ENCODE measurements around the gene PNMA6E. TPM values are rescaled to one million over a fixed set of nuclear protein-coding genes. Genes with fewer than 3 reads are reported as not detected.

Gene PNMA6E
- total RNA-seq, 3 donors from 2014 or later, result not detected

DNA sequence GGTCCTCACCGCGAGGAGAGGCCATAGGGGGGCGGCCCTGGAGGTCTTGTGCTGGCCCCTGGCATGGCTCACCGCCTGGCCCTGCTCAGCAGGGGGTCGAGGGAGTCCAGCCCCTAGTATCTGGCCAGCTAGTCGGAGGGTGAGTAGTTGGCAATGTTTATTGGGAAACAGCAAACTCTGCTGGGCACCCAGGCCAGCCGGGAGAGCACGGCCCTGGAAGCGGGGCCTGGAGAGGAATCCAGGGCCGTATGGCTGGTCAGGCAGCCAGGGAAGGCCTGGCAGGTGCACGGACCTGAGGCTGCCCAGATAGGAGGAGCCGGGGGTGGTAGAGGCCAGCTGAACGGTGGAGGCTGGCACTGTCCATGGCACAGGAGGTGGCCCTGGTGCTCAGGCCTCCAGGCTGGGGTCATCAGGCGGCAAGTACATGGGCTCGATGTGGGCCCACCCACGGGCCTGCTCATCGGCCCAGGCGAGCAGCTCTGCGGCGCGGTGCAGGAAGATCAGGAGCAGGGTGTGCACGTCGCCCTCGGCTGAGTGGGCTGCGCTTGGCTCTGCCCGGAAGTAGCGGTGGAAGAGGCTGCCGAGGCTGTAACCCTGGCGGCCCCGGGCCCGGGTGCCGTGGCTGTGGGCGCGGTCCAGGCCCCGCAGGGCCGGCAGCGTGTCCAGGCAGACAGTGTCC, 43.3 kb upstream of the PNMA6E start:
- Histone ChIP-seq H3K27me3 (peaks cover 0 to 17% of the 10 kb centered on the region in 2 donors), H3K36me3 (no peaks in the 10 kb centered on the region), H3K4me1 (no peaks in the 10 kb centered on the region), H3K27ac (no peak overlapping the region), H3K9me3 (peaks cover 0 to 9% of the 10 kb centered on the region in 2 donors), H3K4me3 (no peak overlapping the region)
- intact Hi-C loops (cut with DNase I; ENCODE audit: low total_unique reads), result no loop called here
- no peak for TF ChIP-seq POLR2A (IDR thresholded peaks at IDR 0.05)
- TF ChIP-seq POLR2AphosphoS5 (IDR thresholded peaks at IDR 0.05), result no peak
- TF ChIP-seq CTCF (IDR thresholded peaks at IDR 0.05), result no peak
- no peak for DNase-seq (ENCODE audit: low spot score in 2 of 2)

GRCh38 chrX:153443476-153444332, 42.6 kb upstream of the PNMA6E start:
- H3K9me3 ChIP-seq, result peaks cover 0 to 13% of the 10 kb centered on the region in 2 donors
- DNase-seq (ENCODE audit: low spot score in 2 of 2), result no peak
- TF ChIP-seq CTCF (IDR thresholded peaks at IDR 0.05) (no peak), POLR2A (IDR thresholded peaks at IDR 0.05) (no peak)

GRCh38 chrX:153442463-153442862, 41.3 kb upstream of the PNMA6E start:
- Histone ChIP-seq H3K36me3 (no peaks in the 10 kb centered on the region), H3K27ac (no peak overlapping the region), H3K4me1 (no peaks in the 10 kb centered on the region), H3K4me3 (no peak overlapping the region), H3K9me3 (peaks cover 0 to 13% of the 10 kb centered on the region in 2 donors), H3K27me3 (peaks cover 0 to 15% of the 10 kb centered on the region in 2 donors)
- intact Hi-C loops (cut with DNase I; ENCODE audit: low total_unique reads), result no loop called here
- no peak for DNase-seq (ENCODE audit: low spot score in 2 of 2)
- TF ChIP-seq POLR2AphosphoS5 (IDR thresholded peaks at IDR 0.05), result no peak
- TF ChIP-seq CTCF (IDR thresholded peaks at IDR 0.05), result no peak
- no peak for TF ChIP-seq POLR2A (IDR thresholded peaks at IDR 0.05)

More at GRCh38 chrX:153443476-153444332, 42.6 kb upstream of the PNMA6E start:
- no peak overlapping the region for H3K27ac ChIP-seq
- H3K36me3 ChIP-seq, result no peaks in the 10 kb centered on the region
- no peak overlapping the region for H3K4me3 ChIP-seq
- intact Hi-C loops (cut with DNase I; ENCODE audit: low total_unique reads), result no loop called here
- H3K27me3 ChIP-seq, result peaks cover 0 to 12% of the 10 kb centered on the region in 2 donors
- no peaks in the 10 kb centered on the region for H3K4me1 ChIP-seq

DNA sequence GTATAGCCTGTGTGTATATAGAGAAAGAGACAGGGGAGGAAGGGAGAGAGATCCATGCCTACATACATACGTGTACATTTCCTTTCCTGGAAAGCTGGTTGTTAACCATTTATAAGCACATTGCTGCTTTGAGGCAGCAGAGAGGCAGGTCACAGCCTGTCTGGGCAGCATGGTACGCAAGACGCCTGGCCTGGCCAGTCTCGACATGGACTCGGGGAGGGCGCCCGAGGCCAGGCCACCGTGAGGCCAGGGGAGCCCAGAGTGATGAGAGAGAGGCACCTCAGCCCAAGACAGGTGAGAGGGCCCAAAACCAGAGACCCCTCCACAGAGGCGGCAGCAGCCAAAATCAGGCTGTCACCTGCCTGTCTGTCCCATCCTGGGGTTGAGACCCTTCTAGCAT, 40.8 kb upstream of the PNMA6E start:
- Histone ChIP-seq H3K4me3 (no peak overlapping the region), H3K9me3 (peaks cover 0 to 13% of the 10 kb centered on the region in 2 donors), H3K4me1 (no peaks in the 10 kb centered on the region), H3K27me3 (peaks cover 0 to 18% of the 10 kb centered on the region in 2 donors), H3K36me3 (no peaks in the 10 kb centered on the region), H3K27ac (no peak overlapping the region)
- no peak for DNase-seq (ENCODE audit: low spot score in 2 of 2)
- no peak for TF ChIP-seq POLR2AphosphoS5 (IDR thresholded peaks at IDR 0.05)
- no peak for TF ChIP-seq CTCF (IDR thresholded peaks at IDR 0.05)
- no peak for TF ChIP-seq POLR2A (IDR thresholded peaks at IDR 0.05)
- intact Hi-C loops (cut with DNase I; ENCODE audit: low total_unique reads), result no loop called here

GRCh38 chrX:153441296-153441695, 40.1 kb upstream of the PNMA6E start:
- Histone ChIP-seq H3K4me3 (no peak overlapping the region), H3K27ac (no peak overlapping the region), H3K4me1 (no peaks in the 10 kb centered on the region), H3K36me3 (no peaks in the 10 kb centered on the region), H3K27me3 (peaks cover 0 to 20% of the 10 kb centered on the region in 2 donors), H3K9me3 (peaks cover 0 to 13% of the 10 kb centered on the region in 2 donors)
- DNase-seq (ENCODE audit: low spot score in 2 of 2), result peak in 1 of 2 donors; percentile 41
- no peak for TF ChIP-seq POLR2A (IDR thresholded peaks at IDR 0.05)
- TF ChIP-seq POLR2AphosphoS5 (IDR thresholded peaks at IDR 0.05), result no peak
- TF ChIP-seq CTCF (IDR thresholded peaks at IDR 0.05), result no peak
- intact Hi-C loops (cut with DNase I; ENCODE audit: low total_unique reads), result no loop called here
